Esophagus muscularis mucosa (tissue), 4 donors: Measurements from ENCODE around the gene VPS41.

Source experiments
- CTCF ChIP-seq, 3 experiments: fragments of 200-600 bp in 2 of 3; fragments of 450-650 bp in 1 of 3; sonication (generic) in 2 of 3; IDR thresholded peaks; one replicate each; pipeline ENCODE4 v1.5.1; 2017 to 2019; ENCODE audit warnings: antibody characterized with exemption in 3 of 3, mild to moderate bottlenecking in 2 of 3, moderate library complexity in 1 of 3
- EP300 ChIP-seq: sonication (generic); formaldehyde crosslinking; IDR thresholded peaks from one replicate; pipeline ENCODE4 v1.6.1; 2017; ENCODE audit warnings: antibody characterized with exemption
- POLR2A ChIP-seq: fragments of 450-650 bp; IDR thresholded peaks from one replicate; pipeline ENCODE4 v1.6.1; 2017; ENCODE audit warnings: antibody characterized with exemption, moderate library complexity, mild to moderate bottlenecking, low read depth
- POLR2AphosphoS5 ChIP-seq, 2 donors: sonication (generic); formaldehyde crosslinking; IDR thresholded peaks; one replicate each; pipeline ENCODE4 v1.6.1; 2017; ENCODE audit warnings: antibody characterized with exemption in 2 of 2

GRCh38 chr7:38839851-38840250 is 69.1 kb downstream of the VPS41 start:
- TF ChIP-seq POLR2A: no peak
- TF ChIP-seq EP300: no peak
- TF ChIP-seq POLR2AphosphoS5 (IDR thresholded peaks at IDR 0.05): no peak
- TF ChIP-seq CTCF (IDR thresholded peaks at IDR 0.05): no peak
